ENCODE data around the gene CARF. TPM values are rescaled to one million over a fixed set of nuclear protein-coding genes. Genes with fewer than 3 reads are reported as not detected.
A peak's percentile ranks its signal among the peaks of the same experiment; 100 is the strongest.

Gene CARF
- total RNA-seq, 1 experiment from 2014 or later = 4.2 TPM

GRCh38 chr2:202933139-202933510 is 21.1 kb downstream of the CARF start:
- H3K27ac Mint-ChIP-seq = peak overlapping the region in 2 of 3 experiments; percentile 19 to 24; a peak in 1 of 7 replicates
- no peaks in the 10 kb centered on the region; a peak in 1 of 5 replicates for H3K9me3 Mint-ChIP-seq
- H4K20me1 ChIP-seq (ENCODE audit: control insufficient read depth, insufficient read depth, insufficient read length) = no peaks in the 10 kb centered on the region
- H3K79me1 ChIP-seq (ENCODE audit: insufficient read depth, low read depth, low read length, poor library complexity, severe bottlenecking) = no peaks in the 10 kb centered on the region
- H3K4ac ChIP-seq (ENCODE audit: low read depth, low read length) = no peak overlapping the region
- H4K91ac ChIP-seq (ENCODE audit: insufficient read length, low read depth, low read length) = no peak overlapping the region
- no peaks in the 10 kb centered on the region for H3K27me3 Mint-ChIP-seq (ENCODE audit: low read depth)
- DNase-seq = no peak
- no peak overlapping the region for H3K14ac ChIP-seq (ENCODE audit: insufficient read depth, low read length)
- no peak overlapping the region for H3K9ac ChIP-seq (ENCODE audit: extremely low read depth, insufficient read length, low read length)
- no peak overlapping the region for H2BK120ac ChIP-seq (ENCODE audit: low read depth, low read length, poor library complexity, severe bottlenecking)
- no peak overlapping the region for H2BK15ac ChIP-seq (ENCODE audit: low read depth, low read length)
- no peak overlapping the region for H3K27ac ChIP-seq (ENCODE audit: insufficient read length, low read depth, low read length)
- no peak overlapping the region for H3T11ph ChIP-seq (ENCODE audit: low read length)
- no peaks in the 10 kb centered on the region for H3K23me2 ChIP-seq (ENCODE audit: insufficient read length, low read depth, low read length, poor library complexity, severe bottlenecking)
- no peaks in the 10 kb centered on the region for H3K79me2 ChIP-seq (ENCODE audit: insufficient read depth, low read length)
- no peak overlapping the region for H3K23ac ChIP-seq (ENCODE audit: insufficient read length, low read depth, low read length)
- H3K18ac ChIP-seq (ENCODE audit: insufficient read length, low read depth, low read length) = no peak overlapping the region
- no peak overlapping the region for H3K4me2 ChIP-seq (ENCODE audit: insufficient read depth, insufficient read length, low read length)
- no peak overlapping the region for H3K4me3 Mint-ChIP-seq
- H2BK12ac ChIP-seq (ENCODE audit: insufficient read length, low read depth, low read length) = no peak overlapping the region
- no CpG with 5 or more reads among the region's 5 CpGs for WGBS (ENCODE audit: extremely low coverage, insufficient read length, low lambda C conversion rate)
- H3K27me3 ChIP-seq (ENCODE audit: insufficient read depth, low read length) = no peaks in the 10 kb centered on the region
- no peak overlapping the region for H2BK5ac ChIP-seq (ENCODE audit: insufficient read length, low read length)
- H2AK5ac ChIP-seq (ENCODE audit: insufficient read length, low read length) = no peak overlapping the region
- H4K8ac ChIP-seq (replicated peaks; ENCODE audit: insufficient read length, low read depth, low read length) = no peak overlapping the region
- no peaks in the 10 kb centered on the region for H3K9me3 ChIP-seq (ENCODE audit: control insufficient read depth, low read depth, low read length)
- H2BK20ac ChIP-seq (ENCODE audit: low read depth, low read length, poor library complexity, severe bottlenecking) = no peak overlapping the region
- H3K4me1 ChIP-seq (ENCODE audit: insufficient read depth, low read length) = no peaks in the 10 kb centered on the region
- no peak overlapping the region for H3K56ac ChIP-seq (ENCODE audit: insufficient read length, low read depth, low read length)
- no peaks in the 10 kb centered on the region for H3K4me1 Mint-ChIP-seq
- no peak overlapping the region for H4K5ac ChIP-seq (ENCODE audit: insufficient read length, low read depth, low read length)
- TF ChIP-seq CTCF (conservative IDR thresholded peaks at IDR 0.05) = no peak
- no peak overlapping the region for H2AFZ ChIP-seq (ENCODE audit: low read length)
- H3K36me3 Mint-ChIP-seq (ENCODE audit: insufficient read depth in 1 of 3, low read depth in 3 of 3) = peaks cover 0 to 4% (median 2%) of the 10 kb centered on the region in 3 experiments; a peak in 2 of 7 replicates
